Stimulated activated CD4-positive, alpha-beta T cell treated with anti-CD3 and anti-CD28 coated beads, Interleukin-15, amount 100 ng/mL, for 24 hours (primary cell): ENCODE measurements around the gene HVCN1.

Experiments used
- DNase-seq: peaks from one replicate; pipeline ENCODE4 v3.0.0-alpha.2; 2020

HVCN1 gene

DNA sequence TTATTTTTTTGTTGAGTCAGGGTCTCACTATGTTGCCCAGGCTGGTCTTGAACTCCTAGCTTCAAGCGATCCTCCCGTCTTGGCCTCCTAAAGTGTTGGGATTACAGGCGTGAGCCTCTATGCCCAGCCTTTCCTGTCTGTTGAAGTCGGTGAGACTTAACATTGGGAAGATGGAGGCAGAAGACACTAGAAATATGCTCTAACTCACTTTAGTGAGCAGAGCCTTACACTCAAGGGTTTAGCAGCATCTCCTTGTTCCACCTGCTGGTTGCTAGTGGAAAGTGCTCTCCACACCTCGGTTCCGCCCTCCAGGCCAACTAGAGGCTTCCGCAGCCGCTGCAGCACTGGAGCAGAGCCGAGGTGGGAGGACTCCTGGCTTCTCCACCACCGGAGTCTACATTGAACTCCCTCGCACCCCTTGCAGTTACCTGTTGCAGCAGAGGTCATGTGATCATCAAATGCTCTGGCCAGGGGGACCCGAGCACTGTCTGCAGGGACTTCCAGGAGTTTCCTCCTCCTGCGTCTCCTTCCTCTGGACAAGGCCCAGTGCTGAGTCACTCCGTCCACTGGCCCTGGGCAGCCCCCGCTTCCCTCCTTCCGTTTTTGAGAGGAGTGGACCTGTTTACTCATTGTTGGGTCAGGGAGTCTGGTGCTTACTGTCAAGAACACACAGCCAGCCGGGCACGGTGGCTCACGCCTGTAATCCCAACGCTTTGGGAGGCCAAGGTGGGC is 9.4 kb upstream of the HVCN1 start:
- DNase-seq, result peak; percentile 87

DNA sequence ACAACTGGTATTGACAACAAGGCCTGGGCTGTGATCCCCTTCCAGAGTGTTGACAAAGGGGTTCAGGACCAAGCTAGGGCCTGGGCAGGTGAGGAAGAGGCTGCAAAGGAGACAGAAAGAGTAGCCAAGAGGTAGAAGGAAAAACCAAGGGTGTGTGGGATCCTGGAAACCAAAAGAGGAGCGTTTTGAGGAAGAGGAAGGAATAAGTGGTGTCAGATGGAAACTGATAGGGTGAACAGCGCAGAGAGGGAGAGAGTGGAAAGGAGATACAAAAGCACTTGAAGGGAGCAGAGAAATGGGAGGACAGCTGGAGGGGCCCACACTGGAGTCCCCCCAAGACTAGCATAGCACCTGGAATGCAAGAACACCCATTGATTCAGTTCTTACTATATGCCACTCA is 8.3 kb upstream of the HVCN1 start:
- no peak for DNase-seq

DNA sequence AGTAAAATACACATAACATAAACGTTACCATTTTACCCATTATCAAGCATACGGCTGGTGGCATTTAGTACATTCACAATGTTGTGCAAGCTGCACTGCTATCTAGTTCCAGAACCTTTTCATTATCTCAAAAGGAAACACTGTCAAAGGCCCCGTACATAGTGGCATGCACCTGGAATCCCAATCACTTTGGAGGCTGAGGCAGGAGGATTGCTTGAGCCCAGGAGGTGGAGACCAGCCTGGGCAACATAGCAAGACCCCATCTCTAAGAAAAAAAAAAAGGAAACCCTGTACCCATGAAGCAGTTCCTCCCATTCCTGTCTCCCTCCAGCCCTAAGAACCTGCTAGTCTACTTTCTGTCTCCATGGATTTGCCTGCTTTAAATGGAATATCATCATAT is 7.4 kb upstream of the HVCN1 start:
- DNase-seq, result no peak

DNA sequence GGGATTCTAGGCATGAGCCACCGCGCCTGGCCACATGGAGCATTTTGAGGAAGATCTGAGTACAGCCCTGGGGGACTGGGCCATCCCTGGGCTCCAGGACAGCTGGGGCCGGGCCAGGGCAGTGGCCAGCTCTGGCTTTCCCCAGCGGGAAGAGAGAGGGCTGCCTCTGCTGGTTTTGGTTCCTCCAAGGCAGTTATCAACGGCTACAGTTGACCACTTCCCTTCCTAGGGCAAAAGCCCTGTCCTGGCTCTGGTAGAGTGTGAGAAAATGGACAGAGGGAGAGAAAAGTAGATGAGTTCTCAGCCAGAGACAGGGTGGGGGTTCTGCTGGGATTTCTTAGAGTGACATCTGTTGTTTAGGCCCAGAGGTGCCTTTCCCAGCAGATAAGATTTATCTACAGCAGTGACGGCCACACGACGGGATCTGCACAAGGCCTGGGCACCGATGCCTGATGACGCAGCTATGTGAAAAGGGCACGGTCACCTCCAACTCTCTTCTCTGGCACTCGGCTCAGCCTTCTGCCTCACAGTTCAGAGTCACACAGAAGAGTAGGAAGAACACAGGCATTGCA is 5.5 kb upstream of the HVCN1 start:
- no peak for DNase-seq

DNA sequence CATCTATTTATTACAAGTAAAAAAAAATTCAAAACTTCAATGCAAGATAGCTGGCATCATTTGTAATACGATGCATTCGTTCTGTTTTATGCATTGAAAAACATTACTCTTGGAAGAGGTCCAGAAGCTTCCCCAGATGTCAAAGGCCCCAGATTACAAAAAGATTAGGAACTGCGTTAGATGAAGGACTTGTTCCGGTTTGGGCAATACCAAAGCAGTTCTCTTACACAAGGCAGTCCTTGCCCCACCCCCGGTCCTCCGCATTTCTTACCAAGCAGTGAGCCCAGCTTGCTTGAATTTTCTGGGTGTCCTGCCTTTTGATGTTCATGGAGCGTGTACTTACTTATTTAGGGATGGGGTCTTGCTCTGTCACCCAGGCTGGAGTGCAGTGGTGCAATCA is 4.8 kb upstream of the HVCN1 start:
- DNase-seq, result no peak

DNA sequence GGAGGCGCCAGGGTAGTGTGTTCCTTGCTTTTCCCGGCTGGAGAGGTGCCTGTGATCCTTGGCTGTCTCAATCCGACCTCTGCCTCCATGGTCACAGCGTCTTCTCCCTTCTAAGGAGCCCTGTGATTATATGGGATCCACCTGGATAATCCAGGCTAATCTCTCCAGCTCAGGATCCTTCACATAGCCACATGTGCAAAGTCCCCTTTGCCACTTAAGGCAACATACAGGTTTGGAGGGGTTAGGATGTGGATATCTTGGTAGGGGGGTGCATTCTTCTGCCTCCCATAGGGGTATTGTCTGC is 1.2 kb upstream of the HVCN1 start:
- no peak for DNase-seq

DNA sequence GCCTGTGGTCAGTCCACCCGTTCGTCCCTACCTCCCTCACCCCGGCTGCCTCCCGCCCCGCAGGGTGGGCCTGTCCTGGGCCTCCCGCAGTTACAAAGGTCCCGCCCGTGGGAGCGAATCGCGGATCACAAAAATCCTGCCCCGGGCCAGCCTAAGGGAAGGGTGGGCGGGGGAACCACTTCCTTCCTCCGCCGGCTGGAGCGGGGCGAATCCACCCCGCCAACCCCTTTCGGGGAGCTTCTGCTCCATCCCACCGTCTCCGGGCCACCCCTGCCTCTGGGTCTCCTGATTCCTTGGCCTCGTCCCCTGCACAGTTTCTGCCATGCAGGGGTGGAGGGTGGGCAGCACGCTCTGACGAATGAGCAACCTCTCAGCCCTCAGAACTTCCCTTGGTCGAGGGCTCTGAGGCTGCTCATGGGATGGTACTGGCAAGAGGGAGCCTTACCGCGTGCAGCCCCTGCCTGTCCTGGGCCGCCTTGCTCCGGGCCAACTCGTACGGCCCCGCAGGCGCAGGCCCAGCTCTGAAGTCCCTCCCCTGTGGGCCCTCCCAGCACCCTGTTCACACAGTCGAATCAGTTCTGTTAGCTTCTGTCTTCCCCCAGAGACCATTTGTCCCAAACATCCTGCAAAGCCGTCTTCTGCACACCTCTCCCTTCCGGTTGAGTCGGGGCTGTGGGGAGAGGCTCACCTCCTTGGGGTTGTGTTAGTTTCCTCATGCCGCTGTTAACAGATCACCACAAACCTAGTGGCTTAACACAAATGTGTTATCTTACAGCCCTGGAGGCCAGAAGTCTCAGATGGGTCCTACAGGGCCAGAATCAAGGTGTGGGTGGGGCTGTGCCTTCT is 589 bp upstream of the HVCN1 start:
- peak; percentile 72 for DNase-seq

DNA sequence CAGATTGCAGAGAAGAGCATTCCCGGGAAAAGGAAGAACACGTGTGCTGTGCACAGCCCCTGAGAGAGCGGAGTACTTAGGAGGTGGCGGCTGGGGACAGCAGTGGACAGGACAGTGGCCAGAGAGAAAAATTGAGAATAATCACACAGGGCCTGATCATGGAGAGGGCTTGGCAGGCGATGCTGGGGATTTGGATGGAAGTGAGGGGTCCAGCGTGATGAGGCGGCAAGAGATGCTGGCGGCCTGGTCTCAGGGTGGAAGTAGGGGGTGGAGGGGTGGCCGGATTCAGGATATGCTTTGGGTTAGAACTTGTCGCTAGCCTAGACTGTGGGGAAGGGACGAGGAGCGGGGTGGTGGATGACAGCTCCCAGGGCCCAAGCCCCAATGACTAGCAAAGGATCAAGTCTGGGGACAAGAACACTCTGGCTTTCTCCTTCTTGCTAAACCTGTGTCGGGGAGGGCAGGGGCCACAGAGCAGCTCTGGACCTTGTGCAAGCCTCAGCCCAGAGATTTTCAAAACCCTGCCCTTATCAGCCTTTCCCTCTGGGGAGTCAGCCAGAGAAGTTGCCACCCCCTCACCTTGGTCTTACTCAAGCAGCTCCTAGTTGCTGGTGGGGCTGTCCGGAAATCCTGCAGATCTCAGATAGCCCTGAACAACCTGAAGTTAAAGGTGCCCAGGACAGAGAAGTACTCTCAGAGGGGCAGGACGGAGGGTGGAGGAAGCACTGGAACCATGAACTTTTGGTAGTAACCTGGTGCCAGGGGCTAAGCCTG is 1.3 kb downstream of the HVCN1 start:
- DNase-seq, result no peak

DNA sequence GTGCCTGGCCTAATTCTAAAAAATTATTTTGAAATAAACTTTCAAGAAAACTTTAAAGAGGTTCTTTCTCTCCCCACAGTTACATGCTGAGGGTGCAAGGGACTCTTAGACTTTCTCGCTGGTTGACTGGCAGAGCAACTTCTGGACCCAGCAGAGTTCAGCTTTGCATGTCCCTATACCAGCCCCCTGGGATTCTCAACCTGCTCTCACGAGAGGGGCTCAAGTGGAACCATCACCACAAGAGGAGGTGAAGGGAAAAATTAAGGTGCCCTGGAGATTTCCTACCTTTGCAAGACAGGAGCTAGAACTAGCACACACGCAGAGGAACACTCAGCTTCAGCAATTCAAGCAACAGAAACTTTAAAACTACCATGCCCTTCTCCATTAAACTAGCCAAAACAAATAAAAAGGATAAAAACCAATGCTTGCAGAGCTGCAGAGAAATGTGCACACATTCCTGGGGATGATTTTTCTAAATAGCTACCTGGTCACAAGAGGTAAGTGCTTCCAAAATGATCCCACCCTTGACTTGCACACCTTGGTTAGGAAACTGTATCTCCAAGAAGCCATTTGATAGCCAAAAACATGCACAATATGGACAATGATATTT is 2.5 kb downstream of the HVCN1 start:
- no peak for DNase-seq

DNA sequence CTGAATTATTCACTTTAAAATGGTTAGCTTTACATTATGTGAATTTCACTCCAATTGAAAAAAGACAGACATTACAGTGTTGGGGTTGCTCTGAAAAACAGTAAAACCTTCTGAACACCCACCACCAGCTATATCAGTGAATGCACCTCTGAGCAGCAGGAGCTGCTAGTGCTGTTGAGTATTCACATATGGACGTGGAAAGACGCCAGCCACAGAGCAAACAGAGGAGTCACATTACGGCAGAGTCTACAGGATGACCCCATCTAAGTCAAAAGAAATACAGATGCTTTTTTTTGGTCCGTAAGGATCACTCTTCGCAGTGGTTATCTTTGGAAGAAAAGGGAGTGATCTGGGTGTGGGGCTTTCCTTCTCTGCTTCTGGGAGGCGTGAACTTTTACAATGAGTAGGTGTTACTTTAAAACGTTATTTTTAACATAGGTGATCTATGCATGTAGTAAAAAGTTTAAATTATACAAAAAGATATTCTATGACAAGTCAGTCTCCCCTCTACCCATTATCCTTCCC is 4.5 kb downstream of the HVCN1 start:
- no peak for DNase-seq

DNA sequence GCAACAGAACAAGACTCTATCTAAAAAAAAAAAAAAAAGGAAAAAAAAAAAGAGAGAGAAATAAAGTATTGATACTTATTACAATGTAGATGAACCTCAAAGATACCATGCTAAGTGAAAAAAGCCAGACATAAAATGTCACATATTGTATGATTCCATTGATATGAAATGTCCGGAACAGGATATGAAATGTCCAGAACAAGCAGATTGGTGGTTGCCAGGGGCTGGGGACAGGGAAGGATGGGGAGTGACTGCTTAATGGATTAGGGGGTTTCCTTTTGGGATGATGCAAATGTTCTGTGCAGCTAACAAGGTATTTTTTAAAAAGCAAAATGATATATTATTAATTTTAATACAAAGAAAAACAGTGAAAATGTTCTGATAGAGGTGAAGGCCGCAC is 5.0 kb downstream of the HVCN1 start:
- no peak for DNase-seq

DNA sequence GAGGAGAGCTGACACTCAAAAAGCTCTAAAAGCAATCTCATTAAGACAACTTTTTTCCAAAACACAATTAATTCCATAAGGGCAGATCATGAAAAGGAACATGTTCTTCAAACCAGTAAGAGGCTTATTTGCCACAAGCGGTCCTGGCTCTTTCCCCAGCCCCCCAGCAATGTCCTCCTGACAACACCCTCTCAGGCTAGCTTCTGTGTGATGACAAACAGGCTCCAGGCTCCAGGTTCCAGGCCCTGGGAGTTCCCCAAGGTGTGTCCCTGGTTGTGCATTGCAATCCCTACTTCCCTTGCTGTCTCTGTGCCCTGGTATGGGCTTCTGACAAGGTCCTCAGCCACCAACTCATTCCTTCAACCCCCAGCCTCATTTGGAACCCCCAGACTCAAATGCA is 8.9 kb downstream of the HVCN1 start:
- DNase-seq, result no peak

DNA sequence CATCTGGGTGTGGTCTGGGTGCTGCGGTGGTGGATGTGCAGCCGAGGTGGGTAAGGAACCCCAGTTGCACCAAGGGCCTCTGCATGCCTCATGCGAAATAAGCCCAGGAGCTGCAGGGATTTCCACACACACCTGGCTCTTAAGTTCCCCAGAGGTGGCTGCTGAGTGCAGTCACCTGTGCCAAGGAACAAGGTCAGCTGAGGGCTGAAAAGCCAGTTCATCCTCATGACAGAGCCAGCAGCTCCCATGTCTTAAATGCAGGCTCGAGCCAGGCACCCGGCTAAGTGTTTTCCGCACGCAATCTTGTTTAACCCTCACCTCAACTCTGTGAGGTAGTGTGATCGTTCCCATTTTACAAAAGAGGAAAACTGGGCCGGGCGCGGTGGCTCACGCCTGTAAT is 9.7 kb downstream of the HVCN1 start:
- DNase-seq, result no peak

DNA sequence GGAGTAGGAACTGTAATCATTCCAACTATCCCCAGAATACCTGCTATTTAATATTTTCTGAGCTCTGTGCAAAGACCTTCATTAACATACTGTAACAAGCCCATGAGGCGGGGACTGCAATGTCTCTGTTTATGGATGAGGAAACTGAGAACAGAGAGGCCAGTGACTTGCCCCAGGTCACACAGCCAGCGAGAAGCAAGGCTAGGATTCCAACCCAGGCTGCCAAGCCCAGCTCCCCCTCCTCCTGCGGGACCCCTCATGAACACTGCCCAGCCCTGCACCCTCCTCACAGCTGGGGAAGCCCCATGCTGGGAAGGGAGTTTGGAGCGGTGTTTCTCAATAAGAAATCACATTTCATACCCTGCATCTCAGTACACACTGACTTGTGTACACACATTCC is 10.9 kb downstream of the HVCN1 start:
- DNase-seq, result no peak

DNA sequence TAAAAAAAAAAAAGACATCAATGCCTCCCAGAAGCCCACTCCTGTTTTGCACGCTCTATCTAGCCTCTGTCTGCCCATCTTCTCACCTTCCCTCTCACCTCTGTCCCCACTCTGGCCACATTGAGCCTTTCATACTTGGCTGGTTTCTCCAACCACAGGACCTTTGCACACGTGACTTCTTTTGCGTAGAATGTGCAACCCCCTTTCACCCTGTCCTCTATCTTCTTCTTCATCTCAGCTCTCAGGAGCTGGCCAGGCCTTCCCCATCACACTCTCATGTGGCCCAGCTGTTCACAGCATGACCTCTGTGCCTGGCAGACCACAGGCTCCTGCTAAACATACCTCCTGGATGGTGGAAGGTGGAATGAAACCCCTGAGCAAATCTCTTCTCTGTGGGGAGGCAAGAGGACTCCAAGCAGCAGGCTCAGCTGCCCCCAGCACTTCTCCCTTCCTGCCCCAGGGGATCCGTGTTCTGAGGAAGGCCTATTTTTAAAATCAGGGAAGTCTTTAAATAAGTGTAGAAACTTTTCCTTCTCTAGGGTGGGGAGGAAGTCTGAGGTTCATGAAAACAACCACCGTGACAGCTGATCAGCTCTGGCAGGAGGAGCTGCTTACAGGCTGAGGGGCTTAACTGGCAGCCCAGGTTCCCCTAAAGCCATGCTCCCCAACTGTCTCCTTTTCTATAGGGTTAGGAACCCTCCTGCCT is 11.6 kb downstream of the HVCN1 start:
- no peak for DNase-seq

DNA sequence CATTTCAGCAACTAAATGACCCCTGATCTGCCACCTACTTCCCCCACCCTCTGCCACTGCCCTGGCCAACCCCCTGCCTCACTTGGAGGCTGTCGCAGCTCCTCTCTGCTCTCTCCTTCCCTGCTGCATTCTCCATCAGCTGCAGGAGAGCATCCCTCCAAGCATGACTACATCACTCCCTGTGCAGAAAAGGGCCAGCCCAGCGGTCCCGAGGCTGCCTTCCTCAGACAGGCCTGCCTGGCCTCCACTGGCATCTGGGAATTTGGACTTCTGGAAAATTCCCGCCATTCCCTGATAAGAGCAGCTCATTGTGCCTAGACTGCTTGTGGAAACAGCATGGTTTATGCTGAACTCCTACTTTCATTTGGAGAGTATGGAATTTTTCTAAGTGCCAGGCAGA is 12.7 kb downstream of the HVCN1 start:
- no peak for DNase-seq

DNA sequence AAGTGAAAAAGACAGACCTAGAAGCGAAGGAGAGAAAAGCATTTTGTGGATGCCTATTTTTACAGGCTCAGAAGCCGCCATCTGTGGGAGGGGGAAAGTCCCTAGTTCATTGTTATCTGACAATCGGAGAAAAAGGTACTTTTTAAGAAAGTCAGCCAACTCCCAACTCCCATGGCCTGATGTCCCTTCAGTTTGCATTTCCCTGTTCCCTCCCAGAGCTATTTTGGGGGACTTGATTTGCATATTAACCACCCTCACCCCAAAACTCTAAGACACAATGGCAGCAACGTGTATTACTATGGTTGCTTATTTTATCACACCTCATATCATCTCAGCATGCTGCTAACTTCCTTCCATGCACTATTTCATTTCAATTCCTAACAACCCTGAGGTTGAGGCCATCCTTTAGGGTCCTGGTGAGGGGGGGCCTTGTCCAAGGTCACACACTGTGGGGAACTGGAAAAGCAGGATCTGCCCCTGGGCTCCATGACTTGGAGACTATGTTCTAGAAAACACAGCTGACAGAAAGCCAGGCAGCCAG is 18.7 kb downstream of the HVCN1 start:
- DNase-seq, result peak; percentile 66

DNA sequence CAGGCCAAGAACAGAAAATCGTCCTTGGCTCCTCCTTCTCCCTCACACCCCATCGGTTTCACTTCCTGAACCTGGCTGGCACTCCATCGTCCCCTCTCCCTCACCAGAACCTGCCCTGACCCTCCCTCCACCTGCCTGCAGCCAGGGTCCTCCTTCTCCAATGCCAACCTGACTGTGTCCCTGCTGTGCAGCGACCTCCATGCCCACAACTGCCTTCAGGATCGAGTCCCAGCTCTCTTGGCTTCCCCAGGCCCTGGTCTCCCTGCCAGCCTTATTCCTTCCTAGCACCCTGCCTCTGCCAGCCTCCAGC is 19.8 kb downstream of the HVCN1 start:
- DNase-seq, result no peak

DNA sequence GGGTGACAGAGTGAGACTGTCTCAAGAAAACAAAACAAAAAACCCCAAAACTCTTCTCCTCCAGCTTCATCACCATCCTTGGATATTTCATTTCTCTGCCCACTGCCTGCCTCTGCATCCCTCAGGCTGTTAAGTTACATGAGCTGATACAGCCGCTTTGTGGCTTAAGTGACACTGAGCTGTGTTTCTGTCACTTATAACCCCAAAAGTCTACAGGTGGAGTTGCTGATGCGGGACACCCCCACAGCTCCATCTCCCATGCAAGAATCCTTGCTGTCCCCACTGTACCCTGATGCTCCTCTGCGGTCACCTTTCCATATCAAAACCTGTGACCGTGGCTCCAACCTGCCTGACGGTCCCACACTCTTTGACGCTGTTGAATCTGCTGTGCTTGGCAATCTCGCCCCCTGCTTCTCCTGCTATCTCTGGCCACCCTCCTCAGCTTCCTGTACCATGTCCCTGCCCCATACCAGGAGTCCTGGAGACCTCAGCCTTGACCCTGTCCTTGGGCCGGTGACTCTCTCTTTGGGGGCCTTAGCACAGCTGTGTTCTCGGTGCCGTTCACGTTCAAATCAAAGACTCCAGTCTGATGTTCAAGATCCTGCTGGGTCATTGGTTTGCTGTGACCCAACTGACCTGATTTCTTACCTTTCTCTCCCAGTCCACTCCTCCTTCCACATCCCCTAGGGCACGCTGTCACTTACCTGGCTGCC is 20.3 kb downstream of the HVCN1 start:
- no peak for DNase-seq

DNA sequence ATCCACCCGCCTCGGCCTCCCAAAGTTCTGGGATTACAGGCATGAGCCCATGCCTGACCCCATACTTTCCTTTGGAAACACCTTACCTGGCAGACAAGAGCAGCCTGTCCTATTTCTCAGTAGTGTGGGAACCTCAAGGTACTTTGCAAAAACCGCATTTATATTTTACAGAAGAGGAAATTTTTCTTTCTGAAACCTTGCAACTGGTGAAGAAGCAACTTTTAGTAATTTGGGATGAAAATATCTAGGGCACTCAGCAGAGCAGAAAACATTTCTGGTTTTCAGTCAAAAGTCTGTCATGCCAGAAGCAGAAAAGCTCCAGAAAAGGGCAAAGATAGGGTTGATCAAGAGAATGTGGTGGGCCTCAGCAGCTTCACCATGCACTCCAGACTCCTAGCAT is 21.2 kb downstream of the HVCN1 start:
- DNase-seq, result no peak

DNA sequence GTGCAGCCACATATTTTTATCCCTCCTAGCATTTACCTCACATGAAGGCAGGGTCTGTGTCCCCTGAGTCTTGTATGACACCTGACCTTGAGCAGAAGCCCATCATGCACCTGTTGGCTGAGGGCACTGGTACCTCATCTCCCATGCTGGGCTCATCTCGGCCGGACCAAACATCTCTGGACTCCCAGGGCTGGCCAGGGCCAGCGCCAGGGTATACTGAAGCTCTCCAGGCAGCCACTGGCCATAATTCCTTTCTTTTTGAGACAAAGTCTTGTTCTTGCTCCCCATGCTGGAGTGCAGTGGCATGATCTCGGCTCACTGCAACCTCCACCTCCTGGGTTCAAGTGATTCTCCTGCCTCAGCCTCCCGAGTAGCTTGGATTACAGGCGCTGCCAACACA is 22.0 kb downstream of the HVCN1 start:
- no peak for DNase-seq
